GM23338 (cell line): ENCODE results near the gene UTS2R.

ENCODE experiments used
- CREB1 ChIP-seq: fragments of 250-450 bp; sonication (Bioruptor Pico); IDR thresholded peaks from 2 replicates; pipeline ENCODE4 v1.5.0; 2020; ENCODE audit warnings: low read depth, mild to moderate bottlenecking, moderate library complexity
- EZH2 ChIP-seq: fragments of 200-600 bp; sonication (generic); IDR thresholded peaks from one replicate; pipeline ENCODE4 v1.8.0; 2017; ENCODE audit warnings: antibody characterized with exemption, mild to moderate bottlenecking, low read depth; ENCODE audit not compliant: unreplicated experiment
- EZH2phosphoT487 ChIP-seq: fragments of 200-600 bp; sonication (generic); IDR thresholded peaks from one replicate; pipeline ENCODE4 v1.8.1; 2018; ENCODE audit warnings: antibody characterized with exemption; ENCODE audit not compliant: unreplicated experiment
- JUNB ChIP-seq: IDR thresholded peaks from one replicate; pipeline ENCODE4 v1.6.1; 2016; ENCODE audit warnings: antibody characterized with exemption; ENCODE audit not compliant: unreplicated experiment
- POLR2AphosphoS5 ChIP-seq: IDR thresholded peaks from 2 replicates; pipeline ENCODE4 v1.6.1; 2016; ENCODE audit warnings: antibody characterized with exemption, low read depth
- STAT1 ChIP-seq: IDR thresholded peaks from one replicate; pipeline ENCODE4 v1.6.1; 2016; ENCODE audit warnings: antibody characterized with exemption; ENCODE audit not compliant: unreplicated experiment
- TF ChIP-seq, protein P1 (sequence below), 2 experiments: fragments of 200-600 bp in 1 of 2; sonication (generic) in 1 of 2; conservative IDR thresholded peaks; 2 replicates each; pipeline versions ENCODE4 v1.5.1 to v1.6.1; 2016 to 2017; ENCODE audit warnings: antibody characterized with exemption in 2 of 2, low read depth in 2 of 2, mild to moderate bottlenecking in 2 of 2, moderate library complexity in 1 of 2
- TF ChIP-seq, protein P2 (sequence below): IDR thresholded peaks from one replicate; pipeline ENCODE4 v1.6.1; 2018; ENCODE audit warnings: antibody characterized with exemption; ENCODE audit not compliant: unreplicated experiment

DNA sequence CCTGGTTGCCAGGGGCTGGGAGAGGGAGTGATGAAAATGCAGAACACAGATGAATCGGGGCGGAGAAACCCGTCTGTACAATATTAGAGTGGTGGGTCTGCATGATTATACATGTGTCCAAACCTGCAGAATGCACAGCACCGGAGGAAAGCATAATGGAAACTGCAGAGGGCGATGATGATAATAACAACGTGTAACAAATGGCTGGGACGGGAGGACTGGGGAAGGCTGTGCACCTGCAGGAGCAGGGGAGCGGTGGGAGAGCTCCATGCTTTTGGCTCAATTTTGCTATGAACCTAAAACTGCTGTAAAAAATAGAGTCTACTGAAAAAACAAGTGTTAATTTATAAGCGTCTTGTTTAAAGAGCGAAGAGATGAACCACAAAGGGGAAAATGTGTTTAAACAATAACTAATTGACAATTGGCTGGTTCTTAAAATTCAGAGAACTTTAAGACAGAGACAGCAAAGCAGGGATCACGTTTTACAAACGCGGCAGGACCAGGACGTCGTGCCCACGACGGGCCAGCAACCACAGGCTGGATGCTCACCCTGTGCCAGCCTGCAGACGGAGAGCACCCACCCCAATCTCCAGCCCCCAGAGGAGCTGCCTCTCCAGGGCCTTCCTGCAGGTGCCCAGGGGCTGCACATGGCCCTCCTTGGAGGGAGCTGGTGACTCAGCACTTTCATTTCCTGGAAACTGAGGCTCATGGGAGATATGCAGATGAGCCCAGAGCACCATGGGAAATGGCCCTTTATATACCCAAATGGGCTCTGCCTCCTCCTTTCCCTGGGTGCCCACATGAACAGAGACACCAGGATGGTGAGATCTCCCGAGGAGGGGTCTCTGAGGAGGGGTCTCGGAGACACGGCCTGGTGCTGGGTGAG, 12.9 kb upstream of the UTS2R start, which contains the start of gene TEX19:
- TF ChIP-seq, protein P1, sequence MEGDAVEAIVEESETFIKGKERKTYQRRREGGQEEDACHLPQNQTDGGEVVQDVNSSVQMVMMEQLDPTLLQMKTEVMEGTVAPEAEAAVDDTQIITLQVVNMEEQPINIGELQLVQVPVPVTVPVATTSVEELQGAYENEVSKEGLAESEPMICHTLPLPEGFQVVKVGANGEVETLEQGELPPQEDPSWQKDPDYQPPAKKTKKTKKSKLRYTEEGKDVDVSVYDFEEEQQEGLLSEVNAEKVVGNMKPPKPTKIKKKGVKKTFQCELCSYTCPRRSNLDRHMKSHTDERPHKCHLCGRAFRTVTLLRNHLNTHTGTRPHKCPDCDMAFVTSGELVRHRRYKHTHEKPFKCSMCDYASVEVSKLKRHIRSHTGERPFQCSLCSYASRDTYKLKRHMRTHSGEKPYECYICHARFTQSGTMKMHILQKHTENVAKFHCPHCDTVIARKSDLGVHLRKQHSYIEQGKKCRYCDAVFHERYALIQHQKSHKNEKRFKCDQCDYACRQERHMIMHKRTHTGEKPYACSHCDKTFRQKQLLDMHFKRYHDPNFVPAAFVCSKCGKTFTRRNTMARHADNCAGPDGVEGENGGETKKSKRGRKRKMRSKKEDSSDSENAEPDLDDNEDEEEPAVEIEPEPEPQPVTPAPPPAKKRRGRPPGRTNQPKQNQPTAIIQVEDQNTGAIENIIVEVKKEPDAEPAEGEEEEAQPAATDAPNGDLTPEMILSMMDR (conservative IDR thresholded peaks at IDR 0.05; ENCODE audit: low read depth in 2 of 2), result 0 out of 4 replicates have a peak, but pooled peaks of 1 of the 2 experiments have one; percentile 8
- TF ChIP-seq EZH2 (no peak), POLR2AphosphoS5 (no peak), EZH2phosphoT487 (no peak), STAT1 (no peak), CREB1 (no peak), JUNB (no peak)
- TF ChIP-seq, protein P2, sequence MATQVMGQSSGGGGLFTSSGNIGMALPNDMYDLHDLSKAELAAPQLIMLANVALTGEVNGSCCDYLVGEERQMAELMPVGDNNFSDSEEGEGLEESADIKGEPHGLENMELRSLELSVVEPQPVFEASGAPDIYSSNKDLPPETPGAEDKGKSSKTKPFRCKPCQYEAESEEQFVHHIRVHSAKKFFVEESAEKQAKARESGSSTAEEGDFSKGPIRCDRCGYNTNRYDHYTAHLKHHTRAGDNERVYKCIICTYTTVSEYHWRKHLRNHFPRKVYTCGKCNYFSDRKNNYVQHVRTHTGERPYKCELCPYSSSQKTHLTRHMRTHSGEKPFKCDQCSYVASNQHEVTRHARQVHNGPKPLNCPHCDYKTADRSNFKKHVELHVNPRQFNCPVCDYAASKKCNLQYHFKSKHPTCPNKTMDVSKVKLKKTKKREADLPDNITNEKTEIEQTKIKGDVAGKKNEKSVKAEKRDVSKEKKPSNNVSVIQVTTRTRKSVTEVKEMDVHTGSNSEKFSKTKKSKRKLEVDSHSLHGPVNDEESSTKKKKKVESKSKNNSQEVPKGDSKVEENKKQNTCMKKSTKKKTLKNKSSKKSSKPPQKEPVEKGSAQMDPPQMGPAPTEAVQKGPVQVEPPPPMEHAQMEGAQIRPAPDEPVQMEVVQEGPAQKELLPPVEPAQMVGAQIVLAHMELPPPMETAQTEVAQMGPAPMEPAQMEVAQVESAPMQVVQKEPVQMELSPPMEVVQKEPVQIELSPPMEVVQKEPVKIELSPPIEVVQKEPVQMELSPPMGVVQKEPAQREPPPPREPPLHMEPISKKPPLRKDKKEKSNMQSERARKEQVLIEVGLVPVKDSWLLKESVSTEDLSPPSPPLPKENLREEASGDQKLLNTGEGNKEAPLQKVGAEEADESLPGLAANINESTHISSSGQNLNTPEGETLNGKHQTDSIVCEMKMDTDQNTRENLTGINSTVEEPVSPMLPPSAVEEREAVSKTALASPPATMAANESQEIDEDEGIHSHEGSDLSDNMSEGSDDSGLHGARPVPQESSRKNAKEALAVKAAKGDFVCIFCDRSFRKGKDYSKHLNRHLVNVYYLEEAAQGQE, result no peak
